Heart left ventricle (tissue), 13 donors: Measurements from ENCODE around the gene DLD.

Source experiments
- POLR2A ChIP-seq, 2 donors: fragments of 450-650 bp; IDR thresholded peaks; one replicate each; pipeline ENCODE4 v1.6.1; 2017; ENCODE audit warnings: antibody characterized with exemption in 2 of 2, mild to moderate bottlenecking in 2 of 2, moderate library complexity in 2 of 2
- TF ChIP-seq, protein P1 (sequence below), 12 donors: fragments of 200-600 bp; sonication (generic) in 4 of 12; IDR thresholded peaks; one replicate each; pipeline versions ENCODE4 v1.5.0 to v1.8.0; 2018 to 2022; ENCODE audit warnings: antibody characterized with exemption in 12 of 12, mild to moderate bottlenecking in 5 of 12
- donor health status: ischemic (EF 13 %, LVEDD 7.1; RV severe dilation, severe dysfunction).
- donor health status: DM: no; HTN: yes; CAD: no.
- donor health status: DM: no; HTN: no; CAD: no.
- donor health status: ischemic (EF 25% LVEDD 6.9; RV normal size, moderate dysfunction).
- donor health status: ischemic (EF 25% LVEDD 5.7; RV mildly dilated, moderate dysfunction).
- donor health status: ischemic (EF 35%, LVEDD 5.7; RV mildly dilated, moderate dysfunction).
- donor health status: nonischemic (EF 11% LVEDD 7.7; RV severe dilation, severe dysfunction).
- donor health status: DM: yes; HTN: yes; CAD: no.
- donor health status: PGD.
- donor health status: ischemic (EF 29% LVEDD 5.4; RV normal size, mild dysfunction).
- donor health status: nonischemic (EF 23%, LVEDD 6.1; RV moderate dilation, normal function).

DNA sequence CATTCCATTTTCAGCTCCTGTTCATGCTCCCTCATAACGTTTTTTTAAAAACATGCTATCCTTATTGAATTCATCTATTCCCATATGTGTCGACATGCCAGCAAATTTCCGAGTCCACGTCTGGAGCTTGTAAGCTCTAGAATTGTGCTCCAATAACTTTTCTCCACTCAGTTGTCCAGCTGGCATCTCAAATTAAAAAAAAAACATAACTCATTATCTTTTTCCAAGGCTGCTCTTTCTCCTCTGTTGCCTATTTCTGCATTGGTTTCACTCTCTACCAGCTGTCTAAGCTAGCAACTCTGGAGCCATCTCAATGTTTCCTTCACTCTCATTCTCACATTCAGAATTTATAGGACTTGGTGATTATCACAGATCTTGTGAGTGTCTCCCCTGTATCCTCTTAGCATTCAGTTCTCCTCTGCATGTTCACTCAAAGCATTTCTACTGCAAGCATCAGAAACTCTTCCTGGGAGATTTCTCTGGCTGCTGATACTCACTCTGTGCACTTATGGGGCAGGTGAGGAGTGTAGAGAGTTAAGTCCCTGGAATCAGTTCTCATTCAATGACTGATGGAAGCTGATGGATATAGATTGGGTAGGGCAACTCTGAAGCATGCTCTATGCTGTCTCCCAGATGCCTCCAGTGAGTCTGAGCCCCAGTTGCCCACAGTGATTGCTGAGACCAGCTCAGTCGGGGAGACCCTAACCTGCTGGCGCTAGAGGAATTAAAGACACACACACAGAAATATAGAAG is 6.7 kb upstream of the DLD start:
- TF ChIP-seq, protein P1, sequence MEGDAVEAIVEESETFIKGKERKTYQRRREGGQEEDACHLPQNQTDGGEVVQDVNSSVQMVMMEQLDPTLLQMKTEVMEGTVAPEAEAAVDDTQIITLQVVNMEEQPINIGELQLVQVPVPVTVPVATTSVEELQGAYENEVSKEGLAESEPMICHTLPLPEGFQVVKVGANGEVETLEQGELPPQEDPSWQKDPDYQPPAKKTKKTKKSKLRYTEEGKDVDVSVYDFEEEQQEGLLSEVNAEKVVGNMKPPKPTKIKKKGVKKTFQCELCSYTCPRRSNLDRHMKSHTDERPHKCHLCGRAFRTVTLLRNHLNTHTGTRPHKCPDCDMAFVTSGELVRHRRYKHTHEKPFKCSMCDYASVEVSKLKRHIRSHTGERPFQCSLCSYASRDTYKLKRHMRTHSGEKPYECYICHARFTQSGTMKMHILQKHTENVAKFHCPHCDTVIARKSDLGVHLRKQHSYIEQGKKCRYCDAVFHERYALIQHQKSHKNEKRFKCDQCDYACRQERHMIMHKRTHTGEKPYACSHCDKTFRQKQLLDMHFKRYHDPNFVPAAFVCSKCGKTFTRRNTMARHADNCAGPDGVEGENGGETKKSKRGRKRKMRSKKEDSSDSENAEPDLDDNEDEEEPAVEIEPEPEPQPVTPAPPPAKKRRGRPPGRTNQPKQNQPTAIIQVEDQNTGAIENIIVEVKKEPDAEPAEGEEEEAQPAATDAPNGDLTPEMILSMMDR (IDR thresholded peaks at IDR 0.05) = no peak
- no peak for TF ChIP-seq POLR2A (IDR thresholded peaks at IDR 0.05)
